ENCODE results near the gene NAAA. TPM values are rescaled to one million over a fixed set of nuclear protein-coding genes. Genes with fewer than 3 reads are reported as not detected.
"Not testable (repeated sequence)": the region's sequence is repeated elsewhere in the genome, so short reads cannot be mapped to it uniquely, and the experiment has no call there.

Gene NAAA
- total RNA-seq, result 10 to 100 TPM; 44.2 to 46.3 TPM

- POLR2A ChIA-PET, result interaction anchor here (0.7 to 1.5 kb wide), 5 partner anchors 31 to 1877 kb away, joined by 3 to 7 read pairs (median 4); partner anchors contain the start of gene SDAD1
- CTCF ChIA-PET, result interaction anchor here (0.9 to 2.0 kb wide), 7 partner anchors 11 to 217 kb away, joined by 3 to 7 read pairs (median 3); partner anchors contain the start of gene USO1
Measured at GRCh38 chr4:75940692-75941253, at the start of gene NAAA. TSS of gene NAAA (minus strand) at chr4:75941013. CDS start at chr4:75940949, 64 bp downstream.

GRCh38 chr4:75989846-75990528 lies 49.2 kb upstream of the NAAA start:
- ChIA-PET CTCF (interaction anchor here (1.0 kb wide), 1 partner anchor 47 kb away, joined by 3 read pairs; no protein-coding TSS in a partner anchor), POLR2A (interaction anchor here (0.9 to 1.6 kb wide), 3 partner anchors 49 to 158 kb away, joined by 3 to 7 read pairs (median 5); partner anchors contain the start of genes NAAA and NUP54)

- CTCF ChIA-PET, result no interaction called here
Measured at GRCh38 chr4:75985116-75985515, 44.3 kb upstream of the NAAA start.

GRCh38 chr4:75980576-75980975 lies 39.8 kb upstream of the NAAA start:
- ChIA-PET POLR2A (no interaction called here), CTCF (no interaction called here)

More at GRCh38 chr4:75985116-75985515, 44.3 kb upstream of the NAAA start:
- POLR2A ChIA-PET, result no interaction called here

- POLR2A ChIA-PET, result no interaction called here
- CTCF ChIA-PET, result no interaction called here
Measured at GRCh38 chr4:75976177-75976576, 35.4 kb upstream of the NAAA start.

GRCh38 chr4:75973766-75974165 lies 33.0 kb upstream of the NAAA start:
- POLR2A ChIA-PET, result no interaction called here
- CTCF ChIA-PET, result no interaction called here

GRCh38 chr4:75968084-75968483 lies 27.3 kb upstream of the NAAA start:
- CTCF ChIA-PET, result no interaction called here
- POLR2A ChIA-PET, result no interaction called here

- ChIA-PET POLR2A (no interaction called here), CTCF (interaction anchor here (1.2 kb wide), 1 partner anchor 23 kb away, joined by 3 read pairs; the partner anchor contains the start of gene NAAA)
Measured at GRCh38 chr4:75963558-75963957, 22.7 kb upstream of the NAAA start.

GRCh38 chr4:75962072-75962471 lies 21.3 kb upstream of the NAAA start:
- POLR2A ChIA-PET, CTCF ChIA-PET: not testable (repeated sequence)

- POLR2A ChIA-PET, CTCF ChIA-PET: not testable (repeated sequence)
Measured at GRCh38 chr4:75958546-75958945, 17.7 kb upstream of the NAAA start.

GRCh38 chr4:75954811-75955210 lies 14.0 kb upstream of the NAAA start:
- POLR2A ChIA-PET, CTCF ChIA-PET: not testable (repeated sequence)

GRCh38 chr4:75953509-75953908 lies 12.7 kb upstream of the NAAA start:
- POLR2A ChIA-PET, result no interaction called here

GRCh38 chr4:75950213-75950815 lies 9.5 kb upstream of the NAAA start:
- POLR2A ChIA-PET, result no interaction called here
- CTCF ChIA-PET, result interaction anchor here (0.6 to 0.7 kb wide), 2 partner anchors 82 to 224 kb away, joined by 3 read pairs; no protein-coding TSS in a partner anchor

More at GRCh38 chr4:75953509-75953908, 12.7 kb upstream of the NAAA start:
- CTCF ChIA-PET, result interaction anchor here (1.1 to 1.2 kb wide), 2 partner anchors 12 to 58 kb away, joined by 3 to 4 read pairs; partner anchors contain the start of gene NAAA

GRCh38 chr4:75948822-75949444 lies 8.1 kb upstream of the NAAA start:
- POLR2A ChIA-PET, result no interaction called here
- CTCF ChIA-PET, result no interaction called here

GRCh38 chr4:75939890-75940691 lies 722 bp downstream of the NAAA start:
- CTCF ChIA-PET, result interaction anchor here (0.9 to 2.0 kb wide), 5 partner anchors 12 to 55 kb away, joined by 3 to 7 read pairs (median 3); no protein-coding TSS in a partner anchor
- POLR2A ChIA-PET, result interaction anchor here (0.6 to 1.5 kb wide), 6 partner anchors 30 to 1878 kb away, joined by 3 to 7 read pairs (median 4); partner anchors contain the start of gene SDAD1

- POLR2A ChIA-PET, result no interaction called here
- CTCF ChIA-PET, result interaction anchor here (1.7 kb wide), 1 partner anchor 22 kb away, joined by 4 read pairs; no protein-coding TSS in a partner anchor
Measured at GRCh38 chr4:75935628-75936027, 5.2 kb downstream of the NAAA start.

GRCh38 chr4:75930152-75930551 lies 10.7 kb downstream of the NAAA start:
- ChIA-PET CTCF (interaction anchor here (1.4 to 1.5 kb wide), 2 partner anchors 34 to 36 kb away, joined by 3 to 4 read pairs; no protein-coding TSS in a partner anchor), POLR2A (no interaction called here)

- CTCF ChIA-PET, result not testable (repeated sequence)
- POLR2A ChIA-PET, result interaction anchor here (0.6 kb wide), 1 partner anchor 85 kb away, joined by 8 read pairs; no protein-coding TSS in a partner anchor
Measured at GRCh38 chr4:75924916-75925315, 15.9 kb downstream of the NAAA start.

GRCh38 chr4:75924309-75924827 lies 16.4 kb downstream of the NAAA start:
- ChIA-PET CTCF (no interaction called here), POLR2A (no interaction called here)
